NCI-H2227 treated with DMSO at 0.1 percent for 48 hours (cell line): ENCODE results near the gene LARP1.
"Not testable (repeated sequence)": the region's sequence is repeated elsewhere in the genome, so short reads cannot be mapped to it uniquely, and the experiment has no call there.

Experiments used
- DNase-seq: peaks from one replicate; lab custom pipeline; 2025; lab: John Stamatoyannopoulos, UW

Gene LARP1

GRCh38 chr5:154794525-154795234 is 39.5 kb downstream of the LARP1 start:
- no peak for DNase-seq

- no peak for DNase-seq
Observed at GRCh38 chr5:154795235-154795596, 40.0 kb downstream of the LARP1 start.

- no peak for DNase-seq
Observed at GRCh38 chr5:154797762-154798161, 42.6 kb downstream of the LARP1 start.

GRCh38 chr5:154800582-154800981 is 45.4 kb downstream of the LARP1 start:
- DNase-seq: no peak

GRCh38 chr5:154801083-154801482 is 45.9 kb downstream of the LARP1 start:
- DNase-seq: no peak

GRCh38 chr5:154802050-154802449 is 46.9 kb downstream of the LARP1 start:
- no peak for DNase-seq

- DNase-seq: no peak
Observed at GRCh38 chr5:154806176-154806575, 51.0 kb downstream of the LARP1 start.

GRCh38 chr5:154811239-154811638 is 56.1 kb downstream of the LARP1 start:
- DNase-seq: no peak

GRCh38 chr5:154811653-154812465 is 56.7 kb downstream of the LARP1 start:
- peak; percentile 1 for DNase-seq

- no peak for DNase-seq
Observed at GRCh38 chr5:154813158-154813557, 58.0 kb downstream of the LARP1 start.

- no peak for DNase-seq
Observed at GRCh38 chr5:154813736-154814135, 58.6 kb downstream of the LARP1 start.

- no peak for DNase-seq
Observed at GRCh38 chr5:154815025-154815424, 59.8 kb downstream of the LARP1 start.

- DNase-seq: no peak
Observed at GRCh38 chr5:154815684-154816247, 60.6 kb downstream of the LARP1 start.

- DNase-seq: no peak
Observed at GRCh38 chr5:154816891-154817492, 61.8 kb downstream of the LARP1 start.

GRCh38 chr5:154817815-154818214 is 62.6 kb downstream of the LARP1 start:
- no peak for DNase-seq

GRCh38 chr5:154818471-154819116 is 63.4 kb downstream of the LARP1 start:
- DNase-seq: no peak

GRCh38 chr5:154819546-154819945 is 64.4 kb downstream of the LARP1 start:
- no peak for DNase-seq

- DNase-seq: no peak
Observed at GRCh38 chr5:154820383-154820782, 65.2 kb downstream of the LARP1 start.

- not testable (repeated sequence) for DNase-seq
Observed at GRCh38 chr5:154822896-154823295, 67.7 kb downstream of the LARP1 start.

- no peak for DNase-seq
Observed at GRCh38 chr5:154823605-154824004, 68.4 kb downstream of the LARP1 start.

GRCh38 chr5:154824070-154824469 is 68.9 kb downstream of the LARP1 start:
- DNase-seq: no peak

GRCh38 chr5:154829181-154829588 is 74.0 kb downstream of the LARP1 start:
- DNase-seq: no peak
